OCI-LY1 (cell line): ENCODE data around the gene ECM1.

ENCODE experiments used
- CTCF ChIP-seq: fragments of 200-600 bp; sonication (generic), shearing (Covaris generic); IDR thresholded peaks from 2 replicates; pipeline ENCODE4 v1.5.1; 2017; ENCODE audit warnings: mild to moderate bottlenecking, antibody characterized with exemption, low read length, moderate library complexity, mixed read lengths
- EZH2 ChIP-seq: fragments of 200-600 bp; sonication (generic), shearing (Covaris generic); IDR thresholded peaks from 2 replicates; pipeline ENCODE4 v1.8.0; 2017; ENCODE audit warnings: borderline replicate concordance, mixed run types, mild to moderate bottlenecking, antibody characterized with exemption, low read length, moderate library complexity, mixed read lengths

DNA sequence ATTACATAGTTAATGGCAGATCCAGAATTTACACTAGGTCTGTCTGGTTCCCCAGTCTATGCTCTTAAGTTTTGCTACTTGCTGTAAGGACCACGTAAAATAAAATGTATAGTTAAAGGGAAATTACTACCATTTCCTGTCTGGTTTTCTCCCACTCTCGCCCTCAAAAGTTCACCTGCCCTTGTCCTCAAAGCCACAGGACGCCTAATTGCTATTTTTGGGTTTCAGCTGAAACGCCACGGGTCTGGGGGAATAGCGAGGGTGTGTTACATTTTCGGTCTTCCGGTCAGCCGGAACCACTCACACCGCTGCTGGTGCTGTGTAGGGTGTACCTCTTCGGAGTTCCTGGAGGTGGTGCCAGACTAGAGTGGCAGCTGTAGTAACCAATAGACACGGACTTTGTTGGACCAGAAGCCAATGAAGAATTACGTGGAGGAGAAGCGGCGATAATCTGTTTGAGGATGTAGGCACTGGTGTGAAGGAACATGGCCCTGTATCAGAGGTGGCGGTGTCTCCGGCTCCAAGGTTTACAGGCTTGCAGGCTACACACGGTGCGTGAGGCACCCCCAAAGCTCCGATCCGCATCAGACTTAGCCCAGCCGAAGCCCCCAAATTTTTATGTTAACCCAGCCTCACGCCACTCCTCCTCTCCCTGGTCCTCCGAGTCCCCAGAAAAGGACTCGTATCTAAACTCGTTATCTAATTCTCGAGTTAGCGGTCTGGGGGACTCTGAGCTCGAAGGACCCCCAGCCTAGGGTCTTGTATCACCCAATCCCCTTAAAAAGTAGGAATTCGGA lies 20.7 kb upstream of the ECM1 start, which contains the start of gene TARS2:
- no peak for TF ChIP-seq CTCF
- TF ChIP-seq EZH2, result no peak
